Measurements from ENCODE around the gene CDK5RAP3.
A peak's percentile ranks its signal among the peaks of the same experiment; 100 is the strongest.
"Not testable (repeated sequence)": the region's sequence is repeated elsewhere in the genome, so short reads cannot be mapped to it uniquely, and the experiment has no call there.

CDK5RAP3 gene

DNA sequence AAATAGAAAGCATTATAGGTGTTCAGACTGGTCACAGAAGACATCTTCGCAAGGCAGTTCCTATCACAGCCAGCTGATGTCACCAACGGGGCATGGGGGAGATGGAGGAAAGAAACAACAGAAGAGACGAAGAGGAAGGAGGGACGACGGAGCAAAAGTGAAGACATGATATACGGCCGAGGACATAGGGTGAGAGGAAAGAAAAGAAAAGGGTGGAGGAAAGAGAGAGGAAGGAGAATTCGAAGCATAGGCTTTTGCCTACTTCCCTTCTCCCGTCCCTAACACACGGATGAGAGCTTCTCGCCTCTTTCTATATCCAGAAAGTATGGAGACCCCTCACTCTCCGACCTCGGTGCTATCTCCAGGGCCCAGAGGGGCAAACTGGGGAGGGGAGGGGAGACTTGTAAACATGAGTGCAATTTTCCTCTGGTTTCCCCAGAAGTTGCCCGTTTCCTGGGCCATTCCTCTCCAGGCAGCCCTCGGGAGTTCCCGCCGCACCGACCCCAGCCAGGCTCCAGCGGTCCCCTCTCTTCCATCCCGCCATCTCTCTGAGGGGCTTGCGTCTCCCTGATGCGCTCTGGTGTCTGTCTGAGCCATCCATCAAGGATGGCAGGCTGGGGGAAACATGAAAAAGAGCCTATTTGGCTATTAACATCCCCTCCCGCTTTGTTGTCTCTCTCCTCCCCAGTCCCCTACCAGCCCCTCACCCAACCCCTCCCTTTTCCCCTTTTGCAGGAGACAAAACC lies 40.7 kb downstream of the CDK5RAP3 start:
- DNase-seq (ENCODE audit: low read depth, low spot score), result no peak
- peaks cover 6% of the 10 kb centered on the region for H3K27me3 ChIP-seq (ENCODE audit: insufficient read depth, insufficient read length)
- peak overlapping the region; percentile 79 for H3K9ac ChIP-seq (ENCODE audit: insufficient read length, low read depth)
- TF ChIP-seq YY1 (IDR thresholded peaks at IDR 0.05; ENCODE audit: insufficient read depth, insufficient read length), result no peak
- TF ChIP-seq SUZ12 (IDR thresholded peaks at IDR 0.05; ENCODE audit: extremely low read depth, insufficient read depth, insufficient read length), result no peak
- no peak for TF ChIP-seq ZNF274 (IDR thresholded peaks at IDR 0.05; ENCODE audit: low read depth, low read length)
- H3K36me3 ChIP-seq (ENCODE audit: insufficient read depth, insufficient read length, low read length), result no peaks in the 10 kb centered on the region
- peaks cover 8% of the 10 kb centered on the region for H3K4me1 ChIP-seq (ENCODE audit: insufficient read depth, insufficient read length)
- H3K9me3 ChIP-seq (ENCODE audit: insufficient read depth, low read length), result no peaks in the 10 kb centered on the region
- H3K4me3 ChIP-seq (ENCODE audit: insufficient read length, low read depth), result peak overlapping the region; percentile 63

DNA sequence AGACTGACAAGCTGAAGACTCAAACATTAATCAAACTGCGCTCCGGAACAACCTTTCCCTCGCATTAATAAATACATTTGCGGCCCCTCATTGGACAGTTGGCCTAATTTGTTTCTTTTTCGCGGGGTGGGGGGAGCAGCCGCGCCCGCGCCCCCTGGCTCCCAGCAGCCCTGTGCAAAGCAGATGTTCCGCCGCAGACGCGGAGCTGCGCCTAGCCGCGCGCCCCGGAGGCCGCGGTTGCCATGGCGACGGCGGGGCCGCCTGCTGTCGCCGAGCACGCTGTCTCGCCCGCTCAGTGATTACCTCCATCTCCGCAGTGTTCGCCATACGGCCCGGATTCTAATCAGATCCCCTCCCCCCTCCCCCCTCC lies 41.2 kb downstream of the CDK5RAP3 start:
- Histone ChIP-seq H3K4me3 (ENCODE audit: insufficient read length, low read depth) (peak overlapping the region; percentile 63), H3K4me1 (ENCODE audit: insufficient read depth, insufficient read length) (peaks cover 8% of the 10 kb centered on the region), H3K27me3 (ENCODE audit: insufficient read depth, insufficient read length) (peaks cover 6% of the 10 kb centered on the region), H3K9me3 (ENCODE audit: insufficient read depth, low read length) (no peaks in the 10 kb centered on the region), H3K9ac (ENCODE audit: insufficient read length, low read depth) (peak overlapping the region; percentile 79), H3K36me3 (ENCODE audit: insufficient read depth, insufficient read length, low read length) (no peaks in the 10 kb centered on the region)
- no peak for DNase-seq (ENCODE audit: low read depth, low spot score)
- TF ChIP-seq ZNF274 (IDR thresholded peaks at IDR 0.05; ENCODE audit: low read depth, low read length) (no peak), SUZ12 (IDR thresholded peaks at IDR 0.05; ENCODE audit: extremely low read depth, insufficient read depth, insufficient read length) (no peak), YY1 (IDR thresholded peaks at IDR 0.05; ENCODE audit: insufficient read depth, insufficient read length) (no peak)

DNA sequence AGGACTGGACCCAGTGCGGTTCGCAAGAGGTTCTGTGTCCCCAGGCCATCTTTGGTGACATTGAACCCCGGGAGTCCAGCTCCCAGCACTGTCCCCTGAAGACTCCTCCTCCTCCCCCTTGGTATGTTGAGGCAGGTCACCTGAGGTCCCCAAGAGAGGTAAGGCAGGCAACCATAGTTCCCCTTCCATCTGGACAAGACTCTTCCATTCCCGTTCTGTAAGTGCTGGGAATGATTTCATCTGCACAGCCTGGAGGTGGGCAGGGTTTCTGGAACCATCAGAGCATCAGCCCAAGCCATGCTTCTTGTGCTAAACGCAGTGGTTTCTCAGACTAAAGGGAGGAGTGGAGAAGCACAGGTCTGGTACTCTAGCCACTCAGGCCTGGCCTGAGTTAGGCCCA lies 41.7 kb downstream of the CDK5RAP3 start:
- H3K4me1 ChIP-seq (ENCODE audit: insufficient read depth, insufficient read length), result peaks cover 8% of the 10 kb centered on the region
- no peaks in the 10 kb centered on the region for H3K9me3 ChIP-seq (ENCODE audit: insufficient read depth, low read length)
- peak overlapping the region; percentile 26 for H3K4me3 ChIP-seq (ENCODE audit: insufficient read length, low read depth)
- DNase-seq (ENCODE audit: low read depth, low spot score), result no peak
- no peaks in the 10 kb centered on the region for H3K36me3 ChIP-seq (ENCODE audit: insufficient read depth, insufficient read length, low read length)
- TF ChIP-seq YY1 (IDR thresholded peaks at IDR 0.05; ENCODE audit: insufficient read depth, insufficient read length) (no peak), SUZ12 (IDR thresholded peaks at IDR 0.05; ENCODE audit: extremely low read depth, insufficient read depth, insufficient read length) (no peak), ZNF274 (IDR thresholded peaks at IDR 0.05; ENCODE audit: low read depth, low read length) (no peak)
- peak overlapping the region; percentile 65 for H3K9ac ChIP-seq (ENCODE audit: insufficient read length, low read depth)
- H3K27me3 ChIP-seq (ENCODE audit: insufficient read depth, insufficient read length), result peaks cover 6% of the 10 kb centered on the region

DNA sequence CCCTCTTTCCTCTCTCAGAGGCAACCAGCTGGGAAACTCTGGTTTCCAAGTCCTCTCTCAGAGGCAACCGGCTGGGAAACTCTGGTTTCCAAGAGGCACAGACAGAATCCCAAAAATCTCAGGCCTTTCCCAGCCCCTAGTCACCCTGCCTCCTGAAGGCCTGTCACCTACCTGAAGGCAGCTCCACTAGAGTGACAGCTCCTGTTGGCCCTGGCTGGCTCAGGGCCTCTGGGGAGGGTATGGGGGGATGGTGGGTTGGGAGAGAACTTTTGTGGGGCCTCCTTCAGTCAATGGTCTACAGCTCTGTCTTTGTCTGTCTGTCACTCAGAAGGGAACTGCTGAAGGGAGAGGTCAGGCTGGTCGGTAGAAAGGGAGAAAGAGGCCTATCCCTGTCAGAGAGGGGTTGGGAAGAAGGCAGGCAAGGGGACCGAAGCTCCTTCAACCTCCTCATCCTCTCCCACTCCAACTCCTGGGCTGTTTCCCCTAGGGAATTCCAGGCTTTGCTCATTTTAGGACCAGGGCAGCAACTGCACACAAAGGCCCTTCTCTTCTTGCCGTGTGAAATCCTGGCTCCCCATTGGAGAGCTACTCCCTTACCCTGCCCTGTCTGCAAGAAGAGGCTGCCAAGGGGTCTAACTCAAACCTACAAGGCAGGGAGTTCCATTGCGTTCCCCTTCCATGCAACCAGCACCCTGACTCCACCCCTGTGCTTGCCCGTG lies 43.1 kb downstream of the CDK5RAP3 start:
- no peak for DNase-seq (ENCODE audit: low read depth, low spot score)
- TF ChIP-seq ZNF274 (IDR thresholded peaks at IDR 0.05; ENCODE audit: low read depth, low read length), result no peak
- no peak for TF ChIP-seq SUZ12 (IDR thresholded peaks at IDR 0.05; ENCODE audit: extremely low read depth, insufficient read depth, insufficient read length)
- TF ChIP-seq YY1 (IDR thresholded peaks at IDR 0.05; ENCODE audit: insufficient read depth, insufficient read length), result no peak
- Histone ChIP-seq H3K4me3 (ENCODE audit: insufficient read length, low read depth) (no peak overlapping the region), H3K9me3 (ENCODE audit: insufficient read depth, low read length) (no peaks in the 10 kb centered on the region), H3K4me1 (ENCODE audit: insufficient read depth, insufficient read length) (peaks cover 8% of the 10 kb centered on the region), H3K9ac (ENCODE audit: insufficient read length, low read depth) (no peak overlapping the region), H3K36me3 (ENCODE audit: insufficient read depth, insufficient read length, low read length) (no peaks in the 10 kb centered on the region), H3K27me3 (ENCODE audit: insufficient read depth, insufficient read length) (peaks cover 6% of the 10 kb centered on the region)

DNA sequence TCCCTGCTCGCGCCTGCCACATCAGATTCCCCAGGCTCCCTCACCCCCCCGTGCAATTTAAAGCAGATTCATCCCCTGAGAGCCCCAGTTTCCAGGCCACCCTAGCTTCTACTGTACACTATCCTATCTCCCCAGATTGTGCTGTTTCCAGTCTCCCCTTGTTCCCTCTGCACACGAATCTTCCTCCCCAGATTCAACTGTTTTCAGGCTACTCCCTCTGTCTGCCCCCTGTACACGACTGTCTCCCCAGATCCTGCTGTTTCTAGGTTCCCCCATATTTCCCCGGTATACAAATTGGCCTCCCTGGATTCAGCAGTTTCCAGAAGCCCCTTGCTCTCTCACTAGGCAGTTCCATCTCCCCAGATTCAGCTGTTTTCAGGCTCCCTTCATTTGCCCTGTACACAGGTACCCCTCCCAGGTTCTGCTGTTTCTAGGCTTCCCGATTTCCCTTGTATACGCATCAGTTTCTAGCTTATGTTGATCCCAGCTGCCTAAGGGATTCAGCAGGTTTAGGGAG lies 43.7 kb downstream of the CDK5RAP3 start:
- Histone ChIP-seq H3K9ac (ENCODE audit: insufficient read length, low read depth) (peak overlapping the region; percentile 18), H3K27me3 (ENCODE audit: insufficient read depth, insufficient read length) (peaks cover 6% of the 10 kb centered on the region), H3K9me3 (ENCODE audit: insufficient read depth, low read length) (no peaks in the 10 kb centered on the region), H3K4me3 (ENCODE audit: insufficient read length, low read depth) (no peak overlapping the region), H3K36me3 (ENCODE audit: insufficient read depth, insufficient read length, low read length) (no peaks in the 10 kb centered on the region), H3K4me1 (ENCODE audit: insufficient read depth, insufficient read length) (peaks cover 8% of the 10 kb centered on the region)
- no peak for TF ChIP-seq SUZ12 (IDR thresholded peaks at IDR 0.05; ENCODE audit: extremely low read depth, insufficient read depth, insufficient read length)
- TF ChIP-seq YY1 (IDR thresholded peaks at IDR 0.05; ENCODE audit: insufficient read depth, insufficient read length), result no peak
- no peak for TF ChIP-seq ZNF274 (IDR thresholded peaks at IDR 0.05; ENCODE audit: low read depth, low read length)
- DNase-seq (ENCODE audit: low read depth, low spot score), result no peak

DNA sequence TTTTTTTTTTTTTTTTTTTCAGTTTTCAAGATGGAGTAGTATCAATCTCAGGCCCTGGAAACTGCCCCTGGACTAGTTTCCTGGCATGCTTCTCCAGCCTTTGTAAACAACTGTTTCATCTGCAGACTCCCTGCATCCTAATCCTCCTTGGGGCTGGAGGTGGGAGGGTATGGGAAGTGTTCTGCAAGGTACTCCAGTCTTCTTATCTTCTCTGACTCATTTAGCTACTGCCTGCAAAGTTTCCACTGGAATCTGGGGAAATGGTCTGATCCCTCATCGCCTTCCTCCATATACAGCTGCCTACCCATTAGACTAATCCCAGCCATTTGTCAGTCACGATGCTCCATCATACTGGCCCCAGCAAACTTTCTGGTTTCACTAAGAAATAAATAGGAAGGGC lies 45.2 kb downstream of the CDK5RAP3 start:
- no peaks in the 10 kb centered on the region for H3K36me3 ChIP-seq (ENCODE audit: insufficient read depth, insufficient read length, low read length)
- peaks cover 6% of the 10 kb centered on the region for H3K27me3 ChIP-seq (ENCODE audit: insufficient read depth, insufficient read length)
- no peak for DNase-seq (ENCODE audit: low read depth, low spot score)
- H3K4me1 ChIP-seq (ENCODE audit: insufficient read depth, insufficient read length), result peaks cover 8% of the 10 kb centered on the region
- TF ChIP-seq ZNF274 (IDR thresholded peaks at IDR 0.05; ENCODE audit: low read depth, low read length), result no peak
- no peak for TF ChIP-seq YY1 (IDR thresholded peaks at IDR 0.05; ENCODE audit: insufficient read depth, insufficient read length)
- no peak for TF ChIP-seq SUZ12 (IDR thresholded peaks at IDR 0.05; ENCODE audit: extremely low read depth, insufficient read depth, insufficient read length)
- no peaks in the 10 kb centered on the region for H3K9me3 ChIP-seq (ENCODE audit: insufficient read depth, low read length)
- H3K4me3 ChIP-seq (ENCODE audit: insufficient read length, low read depth), result no peak overlapping the region
- no peak overlapping the region for H3K9ac ChIP-seq (ENCODE audit: insufficient read length, low read depth)

DNA sequence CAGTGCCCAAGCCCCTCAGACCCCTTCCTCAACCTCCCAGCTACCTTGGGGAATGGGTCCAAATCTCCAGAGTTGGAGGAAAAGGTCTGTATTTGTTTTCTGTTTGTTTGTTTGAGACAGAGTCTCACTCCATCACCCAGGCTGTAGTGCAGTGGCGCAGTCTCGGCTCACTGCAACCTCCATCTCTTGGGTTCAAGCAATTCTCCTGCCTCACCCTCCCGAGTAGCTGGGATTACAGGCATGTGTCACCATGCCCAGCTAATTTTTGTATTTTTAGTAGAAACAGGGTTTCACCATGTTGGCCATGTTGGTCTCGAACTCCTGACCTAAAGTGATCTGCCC lies 46.9 kb downstream of the CDK5RAP3 start:
- not testable (repeated sequence) for H3K9me3 ChIP-seq (ENCODE audit: insufficient read depth, low read length); H3K4me3 ChIP-seq (ENCODE audit: insufficient read length, low read depth); DNase-seq (ENCODE audit: low read depth, low spot score); H3K27me3 ChIP-seq (ENCODE audit: insufficient read depth, insufficient read length); H3K9ac ChIP-seq (ENCODE audit: insufficient read length, low read depth); H3K36me3 ChIP-seq (ENCODE audit: insufficient read depth, insufficient read length, low read length); H3K4me1 ChIP-seq (ENCODE audit: insufficient read depth, insufficient read length)

All from NT2/D1 (cell line).